Esophagus muscularis mucosa (tissue), 3 donors: ENCODE results near the gene HPN.
"Not testable (repeated sequence)": the region's sequence is repeated elsewhere in the genome, so short reads cannot be mapped to it uniquely, and the experiment has no call there.

ENCODE experiments used
- CTCF ChIP-seq, 3 experiments: fragments of 200-600 bp in 2 of 3; fragments of 450-650 bp in 1 of 3; sonication (generic) in 2 of 3; IDR thresholded peaks; one replicate each; pipeline ENCODE4 v1.5.1; 2017 to 2019; ENCODE audit warnings: antibody characterized with exemption in 3 of 3, mild to moderate bottlenecking in 2 of 3, moderate library complexity in 1 of 3
- POLR2A ChIP-seq: fragments of 450-650 bp; IDR thresholded peaks from one replicate; pipeline ENCODE4 v1.6.1; 2017; ENCODE audit warnings: antibody characterized with exemption, moderate library complexity, mild to moderate bottlenecking, low read depth

- TF ChIP-seq CTCF (IDR thresholded peaks at IDR 0.05); POLR2A: not testable (repeated sequence)
Observed at GRCh38 chr19:35051268-35051667, 9.7 kb downstream of the HPN start.
